Neural crest cell (in vitro differentiated cells): ENCODE measurements around the gene STK24. TPM values are rescaled to one million over a fixed set of nuclear protein-coding genes. Genes with fewer than 3 reads are reported as not detected.

Experiments
- DNase-seq: peaks from one replicate; pipeline ENCODE4 v3.0.0; 2021; ENCODE audit warnings: low read depth, mixed read lengths, low spot score
- H3K27ac Mint-ChIP-seq: one replicate; pipeline ENCODE4 v1.8.0; 2021; ENCODE audit warnings: mild to moderate bottlenecking, mixed read lengths; ENCODE audit not compliant: unreplicated experiment
- H3K27me3 Mint-ChIP-seq: 2 replicates; pipeline ENCODE4 v1.8.0; 2021; ENCODE audit warnings: low read depth, mild to moderate bottlenecking, mixed read lengths
- H3K36me3 Mint-ChIP-seq: 2 replicates; pipeline ENCODE4 v1.8.0; 2021; ENCODE audit warnings: low read depth, mild to moderate bottlenecking, mixed read lengths
- H3K4me1 Mint-ChIP-seq: 2 replicates; pipeline ENCODE4 v1.8.0; 2021; ENCODE audit warnings: mixed read lengths
- H3K4me3 Mint-ChIP-seq: one replicate; pipeline ENCODE4 v1.8.0; 2021; ENCODE audit warnings: mild to moderate bottlenecking, mixed read lengths
- H3K9me3 Mint-ChIP-seq: 2 replicates; pipeline ENCODE4 v1.8.0; 2021; ENCODE audit warnings: mixed read lengths
- CTCF ChIP-seq: fragments of 200-600 bp; sonication (generic); conservative IDR thresholded peaks from 2 replicates; pipeline ENCODE4 v1.5.0; 2021; ENCODE audit warnings: antibody characterized with exemption, mild to moderate bottlenecking
- total RNA-seq: library from RNA; stranded (reverse); gene quantifications from 2 replicates; pipeline ENCODE4 v1.2.1, GENCODE V29; 2021

The STK24 gene
- total RNA-seq, 1 donor from 2014 or later = 114 TPM

GRCh38 chr13:98613591-98613990 lies 36.7 kb upstream of the STK24 start:
- H3K27me3 Mint-ChIP-seq = no peaks in the 10 kb centered on the region
- DNase-seq = no peak
- TF ChIP-seq CTCF = no peak
- no peaks in the 10 kb centered on the region for H3K4me1 Mint-ChIP-seq
- H3K27ac Mint-ChIP-seq = no peak overlapping the region
- no peak overlapping the region for H3K4me3 Mint-ChIP-seq
- H3K9me3 Mint-ChIP-seq = no peaks in the 10 kb centered on the region
- H3K36me3 Mint-ChIP-seq = no peaks in the 10 kb centered on the region

- Mint-ChIP-seq H3K36me3 (no peaks in the 10 kb centered on the region), H3K9me3 (no peaks in the 10 kb centered on the region), H3K27ac (no peak overlapping the region), H3K27me3 (no peaks in the 10 kb centered on the region), H3K4me1 (no peaks in the 10 kb centered on the region), H3K4me3 (no peak overlapping the region)
- no peak for DNase-seq
- no peak for TF ChIP-seq CTCF
Observed at GRCh38 chr13:98609756-98610155, 32.8 kb upstream of the STK24 start.

- H3K4me3 Mint-ChIP-seq = no peak overlapping the region
- TF ChIP-seq CTCF = no peak
Observed at GRCh38 chr13:98606296-98606695, 29.4 kb upstream of the STK24 start.

GRCh38 chr13:98599502-98600328 lies 22.8 kb upstream of the STK24 start:
- Mint-ChIP-seq H3K9me3 (peaks cover 3% of the 10 kb centered on the region), H3K27me3 (no peaks in the 10 kb centered on the region), H3K27ac (no peak overlapping the region), H3K4me1 (peaks cover 3% of the 10 kb centered on the region), H3K4me3 (no peak overlapping the region), H3K36me3 (no peaks in the 10 kb centered on the region)
- no peak for DNase-seq
- TF ChIP-seq CTCF = no peak

More at GRCh38 chr13:98606296-98606695, 29.4 kb upstream of the STK24 start:
- Mint-ChIP-seq H3K9me3 (no peaks in the 10 kb centered on the region), H3K36me3 (no peaks in the 10 kb centered on the region), H3K27ac (no peak overlapping the region), H3K4me1 (no peaks in the 10 kb centered on the region), H3K27me3 (no peaks in the 10 kb centered on the region)
- DNase-seq = no peak

GRCh38 chr13:98598043-98598442 lies 21.1 kb upstream of the STK24 start:
- peaks cover 3% of the 10 kb centered on the region for H3K4me1 Mint-ChIP-seq
- H3K9me3 Mint-ChIP-seq = peaks cover 3% of the 10 kb centered on the region
- H3K27me3 Mint-ChIP-seq = no peaks in the 10 kb centered on the region
- no peak for TF ChIP-seq CTCF
- DNase-seq = no peak
- no peak overlapping the region for H3K4me3 Mint-ChIP-seq
- H3K36me3 Mint-ChIP-seq = no peaks in the 10 kb centered on the region
- no peak overlapping the region for H3K27ac Mint-ChIP-seq
